ENCODE data around the gene MTRFR.
"Not testable (repeated sequence)": the region's sequence is repeated elsewhere in the genome, so short reads cannot be mapped to it uniquely, and the experiment has no call there.

The MTRFR gene

DNA sequence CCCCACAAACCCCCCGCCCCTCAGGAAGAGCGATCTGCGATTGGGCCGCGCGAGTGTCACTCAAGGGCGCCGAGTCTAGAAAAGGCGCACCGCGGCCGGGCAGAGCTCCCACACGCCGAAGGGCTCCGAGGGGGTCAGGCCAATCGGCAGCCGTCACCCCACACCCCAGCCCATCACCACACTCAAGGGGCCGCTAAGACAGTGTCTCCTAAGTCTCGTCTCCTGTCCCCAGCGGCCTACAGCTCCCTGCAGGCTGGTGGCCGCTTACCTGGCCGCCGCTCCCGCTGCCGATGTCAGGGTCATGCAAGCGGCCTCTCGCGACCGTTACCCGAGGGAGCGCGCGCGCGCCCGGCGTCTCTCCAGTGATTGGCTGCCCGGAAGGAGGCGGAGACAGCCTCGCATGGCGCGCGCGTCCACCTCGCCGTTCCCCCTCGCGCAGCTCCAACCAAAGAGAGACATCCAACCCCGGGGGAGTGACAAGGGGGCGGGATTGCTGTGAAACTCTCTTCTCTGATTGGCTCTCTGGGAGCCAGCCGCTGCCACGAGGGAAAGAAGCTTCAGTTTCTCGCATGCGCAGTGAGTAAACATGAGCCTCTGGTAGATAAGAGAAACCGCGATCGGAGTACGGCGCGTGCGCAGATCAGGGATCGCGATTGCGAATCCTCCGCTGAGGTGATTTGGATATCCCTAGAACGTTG is at the start of gene MTRFR, which contains the start of gene MPHOSPH9:
Gene MTRFR (plus strand): TSS at position 630 of the 698 bp plus-strand sequence. CDS start 20,239 bp downstream, outside the sequence.
Gene MPHOSPH9 (minus strand): TSS at position 335 of the 698 bp plus-strand sequence. CDS start 2,777 bp downstream, outside the sequence.
- peak; percentile 99 for DNase-seq

DNA sequence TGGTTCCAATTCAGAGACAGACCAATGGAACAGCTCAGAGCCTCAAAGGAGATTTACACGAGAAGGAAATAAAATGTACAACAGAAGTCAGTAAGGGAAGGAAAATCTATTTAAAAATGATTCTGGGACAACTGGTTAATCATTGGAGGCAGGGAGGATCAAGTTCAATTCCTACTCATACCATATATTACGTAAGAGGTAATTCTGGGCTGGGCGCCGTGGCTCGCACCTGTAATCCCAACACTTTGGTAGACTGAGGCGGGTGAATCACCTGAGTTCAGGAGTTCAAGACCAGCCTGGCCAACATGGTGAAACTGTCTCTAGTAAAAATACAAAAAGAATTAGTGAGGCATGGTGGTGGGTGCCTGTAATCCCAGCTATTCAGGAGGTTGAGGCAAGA is 45.6 kb upstream of the MTRFR start:
- DNase-seq = no peak

DNA sequence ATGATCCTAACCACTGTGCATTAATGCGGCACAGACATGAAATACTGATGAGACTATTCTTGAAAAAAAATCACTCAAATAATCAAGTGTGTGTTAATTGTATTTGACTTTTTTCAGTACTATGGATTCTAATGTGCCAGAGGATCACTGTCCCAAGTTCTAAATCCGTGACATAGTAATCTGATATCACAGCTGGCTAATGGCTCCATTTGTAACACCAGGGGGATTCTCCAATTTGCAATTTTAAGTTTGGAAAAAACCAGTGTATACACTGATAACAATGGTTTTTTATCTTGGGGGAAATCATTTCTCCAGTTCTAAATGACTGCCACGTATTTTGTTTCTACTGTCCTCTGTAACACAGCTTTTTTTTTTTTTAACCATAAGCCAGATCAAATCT is 33.3 kb upstream of the MTRFR start:
- DNase-seq = no peak

DNA sequence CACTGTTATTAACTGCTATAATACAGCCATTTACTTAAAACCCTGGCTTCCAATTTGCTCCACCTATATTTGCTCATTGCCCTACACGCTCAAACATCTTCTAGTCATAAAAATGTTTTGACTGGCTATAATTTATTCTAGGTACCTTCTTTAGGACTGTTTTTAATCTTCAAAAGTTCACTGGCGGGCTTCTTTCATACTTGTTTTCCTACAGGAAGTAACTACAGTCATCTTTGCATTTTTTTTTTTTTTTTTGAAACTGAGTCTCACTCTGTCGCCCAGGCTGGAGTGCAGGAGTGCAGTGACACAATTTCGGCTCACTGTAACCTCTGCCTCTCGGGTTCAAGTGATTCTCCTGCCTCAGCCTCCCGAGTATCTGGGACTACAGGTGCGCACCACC is 32.8 kb upstream of the MTRFR start:
- no peak for DNase-seq

DNA sequence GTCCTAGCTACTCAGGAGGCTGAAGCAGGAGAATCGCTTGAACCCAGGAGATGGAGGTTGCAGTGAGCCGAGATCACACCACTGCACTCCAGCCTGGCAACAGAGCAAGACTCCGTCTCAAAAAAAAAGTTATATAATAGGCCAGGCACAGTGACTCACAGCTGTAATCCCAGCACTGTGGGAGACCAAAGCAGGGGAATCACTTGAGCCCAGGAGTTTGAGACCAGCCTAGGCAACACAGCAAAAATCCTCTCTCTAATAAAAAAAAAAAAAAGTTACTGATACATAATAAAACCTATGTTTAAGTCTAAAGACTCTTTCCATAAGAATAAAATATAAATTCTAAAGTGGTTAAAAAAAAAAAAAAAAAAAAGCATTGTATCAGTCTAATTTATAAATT is 26.4 kb upstream of the MTRFR start:
- DNase-seq = not testable (repeated sequence)

DNA sequence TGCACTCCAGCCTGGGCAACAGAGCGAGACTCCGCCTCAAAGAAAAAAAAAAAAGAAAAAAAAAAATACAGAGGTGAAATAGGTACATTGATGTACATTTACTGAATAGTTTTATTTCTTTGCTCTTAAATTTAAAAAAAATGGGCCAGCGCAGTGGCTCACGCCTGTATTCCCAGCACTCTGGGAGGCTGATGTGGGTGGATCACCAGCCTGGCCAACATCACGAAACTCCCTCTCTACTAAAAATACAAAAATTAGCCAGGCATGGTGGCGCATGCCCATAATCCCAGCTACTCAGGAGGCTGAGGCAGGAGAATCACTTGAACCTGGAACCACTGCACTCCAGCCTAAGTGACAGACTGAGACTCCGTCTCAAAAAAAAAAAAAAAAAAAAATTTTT is 25.4 kb upstream of the MTRFR start:
- DNase-seq = not testable (repeated sequence)

DNA sequence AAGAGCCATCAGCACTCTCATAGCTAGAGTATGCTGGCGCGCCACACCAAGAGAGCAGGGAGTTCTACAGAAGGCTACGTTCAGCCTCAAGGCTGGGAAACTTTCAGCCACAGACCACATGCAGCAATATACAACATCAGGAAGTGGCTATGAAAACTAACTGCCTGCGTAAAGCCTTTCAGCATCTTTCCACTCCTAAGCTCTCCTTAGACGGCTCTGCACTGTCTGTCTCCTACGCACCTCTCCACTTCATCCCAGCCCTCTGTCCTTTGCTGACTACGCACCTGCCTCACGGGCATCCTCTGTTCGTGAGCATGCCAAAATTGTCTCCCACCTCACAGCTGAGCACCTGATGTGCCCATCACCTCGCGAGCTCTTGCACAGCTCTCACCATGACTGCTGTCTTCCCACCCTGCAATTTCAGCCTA is 10.0 kb upstream of the MTRFR start:
- peak; percentile 78 for DNase-seq

DNA sequence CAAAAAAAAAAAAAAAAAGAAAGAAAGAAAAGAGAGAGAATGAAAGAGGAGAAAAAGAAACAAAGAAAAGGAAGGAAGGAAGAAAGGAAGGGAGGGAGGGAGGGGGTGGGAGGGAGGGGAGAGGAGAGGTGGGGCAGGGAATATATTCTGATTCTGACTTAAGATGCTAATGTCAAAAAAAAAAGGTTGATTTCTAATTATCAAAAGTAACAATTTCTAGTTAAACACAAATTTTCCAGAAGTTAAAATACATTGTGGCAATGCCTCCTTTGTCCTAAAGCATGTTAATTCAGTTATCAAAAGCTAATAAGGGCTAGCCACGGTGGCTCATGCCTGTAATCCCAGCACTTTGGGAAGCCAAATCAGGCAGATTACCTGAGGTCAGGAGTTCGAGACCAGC is 7.8 kb upstream of the MTRFR start:
- DNase-seq = no peak

DNA sequence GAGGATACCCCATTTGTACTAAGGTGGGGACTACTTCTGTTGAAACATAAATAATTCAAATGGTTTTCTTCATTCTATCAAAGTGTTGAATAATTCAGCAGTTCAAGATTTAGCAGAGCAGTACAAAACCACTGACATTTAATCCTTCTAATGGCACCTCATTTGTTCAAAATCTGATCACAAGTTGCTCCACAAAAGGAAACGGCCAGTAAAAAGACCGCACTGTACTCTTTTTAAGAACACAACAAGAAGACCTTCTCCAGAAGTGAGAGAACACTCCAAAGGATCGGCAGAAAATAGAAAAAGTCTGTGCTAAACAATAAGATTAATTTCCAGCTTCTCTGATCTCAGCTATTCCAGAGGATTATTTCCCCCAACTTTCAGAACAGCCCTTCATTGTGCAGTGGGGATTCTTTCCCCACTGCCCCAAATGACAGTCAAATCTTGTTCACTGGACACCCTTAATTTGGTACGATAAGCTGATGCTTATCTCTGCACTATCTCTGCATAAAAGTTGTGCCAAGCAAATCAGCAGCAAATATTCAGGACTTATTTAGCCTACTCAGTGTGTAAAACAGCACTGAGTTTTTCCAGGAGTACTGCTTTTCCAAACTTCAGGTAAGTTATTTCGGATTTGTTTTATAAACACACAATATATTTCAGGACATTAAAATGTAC is 5.5 kb upstream of the MTRFR start:
- no peak for DNase-seq

DNA sequence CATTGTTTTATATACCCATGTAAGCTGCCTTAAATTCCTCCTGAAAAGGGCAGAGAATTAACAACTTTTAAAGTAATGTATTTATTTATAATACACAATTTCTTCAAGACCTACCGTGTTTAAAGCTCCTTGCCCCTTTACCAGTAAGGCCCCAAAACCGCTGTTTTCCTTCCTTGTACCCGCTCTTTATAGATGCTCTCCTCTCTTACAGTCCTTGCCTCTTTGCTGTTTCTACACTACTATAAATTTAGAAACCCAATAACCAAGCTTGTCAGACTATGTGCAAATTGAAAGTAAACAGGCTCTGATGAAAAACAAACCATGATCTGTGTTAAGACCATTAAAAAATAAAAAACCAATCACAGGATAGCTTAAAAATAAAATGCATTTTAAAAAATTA is 4.2 kb upstream of the MTRFR start:
- no peak for DNase-seq

DNA sequence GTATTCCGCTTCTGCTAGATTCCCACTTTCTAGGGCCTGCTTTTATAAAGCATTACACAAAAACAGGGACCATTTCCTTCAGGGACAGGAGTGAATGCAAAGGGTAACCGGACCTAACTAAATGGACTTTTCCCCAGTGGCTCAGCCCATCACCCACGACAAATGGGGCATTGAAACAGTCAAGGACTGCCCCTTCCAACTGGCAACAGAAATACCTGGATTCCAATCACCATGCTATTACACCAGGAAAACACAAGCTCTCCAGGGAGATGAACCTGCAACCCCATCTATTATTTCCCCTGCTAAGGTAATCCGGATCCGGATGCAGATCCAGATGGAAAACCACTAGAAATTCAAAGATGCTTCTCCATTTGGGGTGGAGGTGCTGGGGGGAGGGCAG is 1.3 kb upstream of the MTRFR start:
- DNase-seq = no peak

DNA sequence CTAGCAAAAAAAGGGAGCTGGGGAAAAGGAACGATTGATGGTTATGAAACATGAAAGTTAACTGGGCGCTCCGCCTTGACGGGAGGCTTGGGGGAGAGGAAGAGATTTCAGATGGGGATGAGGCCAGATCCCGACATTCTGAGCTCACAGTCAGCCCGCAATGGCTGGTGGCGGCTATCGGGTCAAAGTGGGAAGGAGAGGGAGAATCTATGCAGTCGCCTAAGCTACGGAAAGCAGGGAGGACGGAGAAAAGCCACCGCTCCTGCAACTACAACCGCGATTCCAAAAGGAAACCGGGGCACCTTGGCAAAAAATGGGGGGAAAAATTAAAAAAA is 797 bp upstream of the MTRFR start:
- no peak for DNase-seq

DNA sequence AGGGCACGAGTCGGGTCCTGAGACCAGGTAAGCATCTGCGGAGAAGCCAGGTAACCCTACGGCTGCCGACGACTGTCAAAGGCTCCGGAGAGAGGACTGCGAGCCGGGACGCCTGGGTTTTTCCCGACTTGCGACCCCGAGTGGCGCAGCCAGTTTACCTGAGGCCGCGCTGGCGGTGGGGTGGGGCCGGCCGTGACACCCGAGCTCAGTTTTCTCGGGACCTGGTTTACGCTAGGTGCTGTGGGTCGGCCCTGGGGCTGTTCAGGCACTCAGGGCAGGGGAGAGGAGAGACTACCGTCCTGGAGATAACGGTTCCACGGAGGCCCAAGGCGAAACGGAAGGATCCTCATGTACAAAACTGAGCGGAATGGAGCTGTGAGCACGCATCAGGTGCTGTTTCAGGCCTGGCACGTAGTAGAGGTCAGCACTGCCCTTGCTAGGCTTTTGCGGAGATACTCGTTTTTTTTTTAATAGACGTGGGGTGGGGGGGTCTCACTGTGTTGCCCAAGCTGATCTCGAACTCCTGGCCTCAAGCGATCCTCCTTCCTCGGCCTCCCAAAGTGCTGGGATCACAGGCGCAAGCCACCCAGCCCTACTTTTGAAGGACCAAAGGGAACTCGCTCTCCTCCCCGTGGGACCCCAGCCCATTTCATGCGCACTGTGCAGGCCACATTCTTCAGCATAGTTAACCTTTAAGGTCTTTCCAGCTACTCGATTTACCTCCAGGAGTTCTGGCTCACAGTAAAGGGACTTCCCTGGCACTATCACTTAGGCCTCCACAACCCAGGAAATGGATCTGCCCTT is 471 bp downstream of the MTRFR start:
- DNase-seq = no peak

DNA sequence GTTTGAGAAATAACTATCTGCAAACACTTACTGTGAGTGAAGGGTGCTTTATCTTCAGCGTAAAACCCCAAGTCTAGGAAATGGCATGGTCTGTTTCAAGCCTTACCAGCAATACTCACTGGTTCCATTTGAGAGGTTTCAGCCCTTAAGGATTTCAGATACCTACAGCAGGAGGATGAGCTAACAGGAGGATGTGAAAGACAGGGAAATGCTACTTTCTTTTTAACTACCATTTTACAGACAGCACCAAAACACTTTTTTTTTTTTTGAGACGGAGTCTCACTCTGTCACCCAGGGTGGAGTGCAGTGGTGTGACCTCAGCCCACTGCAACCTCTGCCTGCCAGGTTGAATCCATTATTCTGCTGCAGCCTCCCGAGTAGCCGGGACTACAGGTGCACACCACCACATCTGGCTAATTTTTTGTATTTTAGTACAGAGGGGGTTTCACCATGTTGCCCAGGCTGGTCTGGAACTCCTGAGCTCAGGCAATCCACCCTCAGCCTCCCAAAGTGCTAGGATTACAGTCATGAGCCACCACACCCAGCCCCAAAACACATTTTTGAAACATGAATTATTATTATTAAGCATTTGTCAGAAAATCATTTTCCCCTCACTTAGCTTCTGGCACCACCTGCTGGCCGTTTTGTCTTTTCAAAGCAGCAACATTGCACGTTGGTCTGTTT is 4.6 kb downstream of the MTRFR start:
- DNase-seq = peak; percentile 90

DNA sequence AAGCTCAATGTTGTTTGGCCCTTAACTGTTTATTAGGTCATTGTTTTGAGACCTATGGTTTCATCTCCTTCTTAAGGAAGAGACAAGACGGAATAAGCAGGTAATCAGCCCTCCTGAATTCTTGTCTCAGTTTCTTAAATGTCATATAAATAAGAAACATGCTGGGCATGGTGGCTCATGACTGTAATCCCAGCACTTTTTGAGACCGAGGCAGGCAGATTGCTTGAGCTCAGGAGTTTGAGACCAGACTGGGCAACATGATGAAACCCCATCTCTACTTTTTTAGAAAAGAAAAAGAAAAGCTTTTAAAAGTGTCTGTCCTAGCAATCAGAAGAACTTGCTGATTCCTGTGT is 5.1 kb downstream of the MTRFR start:
- no peak for DNase-seq

DNA sequence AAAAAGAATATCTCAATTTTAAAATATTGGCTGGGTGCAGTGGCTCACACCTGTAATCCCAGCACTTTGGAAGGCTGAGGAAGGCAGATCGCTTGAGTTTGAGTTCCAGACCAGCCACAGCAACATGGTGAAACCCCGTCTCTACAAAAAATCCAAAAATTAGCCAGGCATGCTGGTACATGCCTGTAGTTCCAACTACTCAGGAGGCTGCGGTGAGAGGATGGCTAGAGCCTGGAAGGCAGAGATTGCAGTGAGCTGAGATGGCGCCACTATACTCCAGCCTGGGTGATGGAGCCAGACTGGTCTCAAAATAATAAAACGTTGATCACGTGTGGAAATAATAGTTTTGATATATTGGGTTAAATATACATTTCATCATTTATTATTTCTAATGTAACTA is 5.7 kb downstream of the MTRFR start:
- no peak for DNase-seq

DNA sequence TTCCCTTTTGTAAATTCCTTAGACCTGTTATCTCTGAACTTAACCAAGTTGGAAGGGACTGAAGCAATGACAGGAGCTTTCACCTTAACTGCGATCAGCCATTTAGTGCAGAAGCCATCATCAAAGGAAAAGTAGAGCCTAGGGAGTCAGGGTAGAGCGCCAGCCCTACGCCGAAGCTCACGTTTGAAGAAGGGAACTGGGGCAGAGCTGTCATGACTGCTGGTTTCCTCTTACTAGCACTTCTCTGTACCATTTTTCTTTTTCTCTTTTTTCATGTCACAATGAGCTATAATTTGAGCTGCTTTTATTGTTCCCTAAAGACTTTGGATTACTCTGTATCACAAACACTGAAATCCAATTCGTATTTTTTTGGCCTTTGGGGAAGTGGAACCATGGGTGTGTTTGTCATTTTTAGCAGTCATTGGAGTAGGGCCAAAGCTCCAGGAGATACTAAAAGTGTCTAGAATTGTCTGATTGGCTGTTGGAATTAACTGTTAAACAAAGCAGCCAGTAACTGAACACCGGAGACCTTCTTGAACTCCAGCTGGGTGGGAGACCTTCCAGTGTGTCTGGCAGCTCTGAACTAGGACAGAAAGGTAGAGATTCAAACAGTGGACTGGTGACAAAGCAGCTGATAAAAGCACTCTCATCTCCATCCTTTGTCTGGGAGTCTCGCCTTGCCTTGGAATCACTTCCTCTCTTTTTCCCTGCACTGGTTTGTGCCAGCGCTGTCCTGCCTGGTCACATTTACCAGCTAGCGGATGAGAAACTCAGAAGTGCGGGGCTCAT is 9.1 kb downstream of the MTRFR start:
- DNase-seq = no peak

DNA sequence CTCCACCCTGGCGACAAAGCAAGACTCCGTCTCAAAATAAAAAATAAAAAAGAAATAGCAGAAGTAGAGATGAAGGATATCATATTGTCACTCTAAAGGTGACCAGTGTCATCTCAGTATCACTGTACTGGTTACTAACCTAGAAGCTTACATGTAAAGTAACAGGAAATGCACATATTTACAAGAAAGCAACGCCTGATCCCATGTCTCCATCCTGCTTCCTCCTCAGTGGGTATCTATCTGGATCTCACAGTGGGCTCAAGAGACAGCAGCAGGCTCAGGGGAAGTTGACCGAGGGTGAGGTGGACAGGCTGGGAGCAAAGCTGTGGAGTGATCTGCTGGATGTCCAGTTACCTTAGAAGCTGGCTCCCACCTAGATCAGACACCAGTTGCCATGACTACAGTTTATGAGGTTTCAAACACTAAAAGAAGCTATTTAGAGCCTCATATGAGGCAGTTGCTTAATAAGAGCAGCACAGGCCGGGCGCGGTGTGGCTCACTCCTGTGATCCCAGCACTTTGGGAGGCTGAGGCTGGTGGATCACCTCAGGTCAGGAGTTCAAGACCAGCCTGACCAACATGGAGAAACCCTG is 10.5 kb downstream of the MTRFR start:
- no peak for DNase-seq

DNA sequence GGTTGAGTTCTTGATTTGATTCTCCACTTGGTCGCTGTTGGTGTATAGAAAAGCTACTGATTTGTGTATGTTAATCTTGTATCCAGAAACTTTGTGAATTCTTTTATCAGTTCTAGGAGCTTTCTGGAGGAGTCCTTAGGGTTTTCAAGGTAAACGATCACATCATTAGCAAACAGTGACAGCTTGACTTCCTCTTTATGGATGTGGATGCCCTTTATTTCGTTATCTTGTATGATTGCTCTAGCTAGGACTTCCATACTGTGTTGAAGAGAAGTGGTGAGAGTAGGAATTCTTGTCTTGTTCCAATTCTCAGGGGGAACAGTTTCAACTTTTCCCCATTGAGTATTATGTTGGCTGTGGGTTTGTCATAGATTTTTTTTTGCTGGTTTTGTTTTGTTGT is 12.4 kb downstream of the MTRFR start:
- no peak for DNase-seq

DNA sequence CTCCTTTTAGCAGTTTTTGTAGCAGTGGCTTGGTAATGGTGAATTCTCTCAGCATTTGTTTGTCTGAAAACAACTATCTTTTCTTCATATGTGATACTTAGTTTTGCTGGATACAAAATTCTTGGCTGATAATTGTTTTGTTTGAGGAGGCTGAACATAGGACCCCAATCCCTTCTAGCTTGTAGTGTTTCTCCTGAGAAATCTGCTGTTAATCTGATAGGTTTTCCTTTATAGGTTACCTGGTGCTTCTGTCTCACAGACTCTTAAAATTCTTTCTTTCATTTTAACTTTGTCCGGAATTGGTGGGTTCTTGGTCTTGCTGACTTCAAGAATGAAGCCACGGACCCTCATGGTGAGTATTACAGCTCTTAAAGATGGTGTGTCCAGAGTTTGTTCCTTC is 14.9 kb downstream of the MTRFR start:
- not testable (repeated sequence) for DNase-seq

DNA sequence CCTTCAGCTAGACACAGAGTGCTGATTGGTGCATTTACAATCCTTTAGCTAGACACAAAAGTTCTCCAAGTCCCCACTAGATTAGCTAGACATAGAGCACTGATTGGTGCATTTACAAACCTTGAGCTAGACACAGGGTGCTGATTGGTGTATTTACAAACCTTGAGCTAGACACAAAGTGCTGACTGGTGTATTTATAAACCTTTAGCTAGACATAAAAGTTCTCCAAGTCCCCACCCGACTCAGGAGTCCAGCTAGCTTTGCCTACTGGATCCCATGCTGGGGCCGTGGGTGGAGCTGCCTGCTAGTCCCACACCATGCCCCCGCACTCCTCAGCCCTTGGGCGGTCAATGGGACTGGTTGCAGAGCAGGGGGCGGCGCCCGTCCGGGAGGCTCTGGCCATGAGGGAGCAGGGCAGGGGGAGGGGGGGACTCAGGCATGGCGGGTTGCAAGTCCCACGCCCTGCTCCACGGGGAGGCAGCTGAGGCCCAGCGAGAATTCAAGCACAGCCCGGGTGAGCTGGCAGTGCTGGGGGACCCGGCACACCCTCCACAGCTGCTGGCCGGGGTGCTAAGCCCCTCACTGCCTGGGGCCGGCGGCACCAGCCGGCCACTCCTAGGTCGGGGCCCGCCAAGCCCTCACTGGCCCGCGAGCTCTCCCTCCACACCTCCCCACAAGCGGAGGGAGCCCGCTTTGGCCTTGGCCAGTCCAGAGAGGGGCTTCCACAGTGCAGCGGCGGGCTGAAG is 15.9 kb downstream of the MTRFR start:
- DNase-seq = not testable (repeated sequence)
